PFSK-1 (cell line): ENCODE results near the gene RGS6.

Source experiments
- FOXP2 ChIP-seq: optimal IDR thresholded peaks from 2 replicates; pipeline ENCODE3; 2011; ENCODE audit warnings: borderline replicate concordance, control low read depth, inconsistent platforms; ENCODE audit not compliant: insufficient read depth; ENCODE audit errors: extremely low read length, extremely low read depth
- POLR2AphosphoS5 ChIP-seq: IDR thresholded peaks from 2 replicates; pipeline ENCODE4 v1.6.1; 2012; ENCODE audit warnings: low read depth, mild to moderate bottlenecking, control low read depth, low read length, moderate library complexity
- SIN3A ChIP-seq: IDR thresholded peaks from 2 replicates; pipeline ENCODE4 v1.6.1; 2012; ENCODE audit warnings: mild to moderate bottlenecking, low read length, moderate library complexity, borderline replicate concordance; ENCODE audit not compliant: insufficient read depth
- TAF1 ChIP-seq: IDR thresholded peaks from 2 replicates; pipeline ENCODE4 v1.6.1; 2012; ENCODE audit warnings: low read length, control low read depth, borderline replicate concordance; ENCODE audit not compliant: insufficient read depth
- TF ChIP-seq, protein P1 (sequence below), 2 experiments: IDR thresholded peaks; 2 replicates each; pipeline versions ENCODE4 v1.6.1 to v1.8.0; 2011 to 2012; ENCODE audit warnings: low read depth in 2 of 2, low read length in 2 of 2, control low read depth in 1 of 2, inconsistent platforms in 1 of 2, mild to moderate bottlenecking in 1 of 2, moderate library complexity in 1 of 2; ENCODE audit not compliant: insufficient read depth in 1 of 2

RGS6 gene

DNA sequence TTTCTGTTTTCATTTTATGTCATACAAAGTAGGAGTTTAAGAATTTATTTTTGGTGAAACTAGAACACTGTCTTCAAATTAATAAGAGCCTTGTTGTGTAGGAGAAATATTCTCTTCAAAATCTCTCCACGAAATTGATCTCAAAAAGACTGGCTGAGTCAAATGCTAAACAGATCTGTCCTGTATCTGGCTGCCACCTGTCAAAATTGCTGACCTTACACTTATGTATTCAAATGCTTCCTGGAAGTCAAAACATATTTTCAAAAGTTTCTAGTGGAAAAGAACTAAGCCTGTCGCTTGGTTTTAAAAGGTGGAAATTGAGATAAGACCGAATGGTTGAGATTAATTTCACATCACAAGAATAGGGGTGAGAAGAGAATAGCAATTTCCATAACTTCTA is 121.4 kb downstream of the RGS6 start:
- TF ChIP-seq TAF1: no peak
- TF ChIP-seq FOXP2: no peak
- TF ChIP-seq, protein P1, sequence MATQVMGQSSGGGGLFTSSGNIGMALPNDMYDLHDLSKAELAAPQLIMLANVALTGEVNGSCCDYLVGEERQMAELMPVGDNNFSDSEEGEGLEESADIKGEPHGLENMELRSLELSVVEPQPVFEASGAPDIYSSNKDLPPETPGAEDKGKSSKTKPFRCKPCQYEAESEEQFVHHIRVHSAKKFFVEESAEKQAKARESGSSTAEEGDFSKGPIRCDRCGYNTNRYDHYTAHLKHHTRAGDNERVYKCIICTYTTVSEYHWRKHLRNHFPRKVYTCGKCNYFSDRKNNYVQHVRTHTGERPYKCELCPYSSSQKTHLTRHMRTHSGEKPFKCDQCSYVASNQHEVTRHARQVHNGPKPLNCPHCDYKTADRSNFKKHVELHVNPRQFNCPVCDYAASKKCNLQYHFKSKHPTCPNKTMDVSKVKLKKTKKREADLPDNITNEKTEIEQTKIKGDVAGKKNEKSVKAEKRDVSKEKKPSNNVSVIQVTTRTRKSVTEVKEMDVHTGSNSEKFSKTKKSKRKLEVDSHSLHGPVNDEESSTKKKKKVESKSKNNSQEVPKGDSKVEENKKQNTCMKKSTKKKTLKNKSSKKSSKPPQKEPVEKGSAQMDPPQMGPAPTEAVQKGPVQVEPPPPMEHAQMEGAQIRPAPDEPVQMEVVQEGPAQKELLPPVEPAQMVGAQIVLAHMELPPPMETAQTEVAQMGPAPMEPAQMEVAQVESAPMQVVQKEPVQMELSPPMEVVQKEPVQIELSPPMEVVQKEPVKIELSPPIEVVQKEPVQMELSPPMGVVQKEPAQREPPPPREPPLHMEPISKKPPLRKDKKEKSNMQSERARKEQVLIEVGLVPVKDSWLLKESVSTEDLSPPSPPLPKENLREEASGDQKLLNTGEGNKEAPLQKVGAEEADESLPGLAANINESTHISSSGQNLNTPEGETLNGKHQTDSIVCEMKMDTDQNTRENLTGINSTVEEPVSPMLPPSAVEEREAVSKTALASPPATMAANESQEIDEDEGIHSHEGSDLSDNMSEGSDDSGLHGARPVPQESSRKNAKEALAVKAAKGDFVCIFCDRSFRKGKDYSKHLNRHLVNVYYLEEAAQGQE (IDR thresholded peaks at IDR 0.05; ENCODE audit: insufficient read depth in 1 of 2, low read depth in 2 of 2, low read length in 2 of 2): no peak
- TF ChIP-seq POLR2AphosphoS5: no peak
- no peak for TF ChIP-seq SIN3A

GRCh38 chr14:72054911-72055310 is 122.7 kb downstream of the RGS6 start:
- TF ChIP-seq, protein P1 (IDR thresholded peaks at IDR 0.05; ENCODE audit: insufficient read depth in 1 of 2, low read depth in 2 of 2, low read length in 2 of 2): no peak
- TF ChIP-seq TAF1 (no peak), FOXP2 (no peak), SIN3A (no peak), POLR2AphosphoS5 (no peak)

- TF ChIP-seq TAF1 (no peak), SIN3A (no peak), POLR2AphosphoS5 (no peak), FOXP2 (no peak)
- TF ChIP-seq, protein P1 (IDR thresholded peaks at IDR 0.05; ENCODE audit: insufficient read depth in 1 of 2, low read depth in 2 of 2, low read length in 2 of 2): no peak
Measured at GRCh38 chr14:72057701-72058285, 125.6 kb downstream of the RGS6 start.

DNA sequence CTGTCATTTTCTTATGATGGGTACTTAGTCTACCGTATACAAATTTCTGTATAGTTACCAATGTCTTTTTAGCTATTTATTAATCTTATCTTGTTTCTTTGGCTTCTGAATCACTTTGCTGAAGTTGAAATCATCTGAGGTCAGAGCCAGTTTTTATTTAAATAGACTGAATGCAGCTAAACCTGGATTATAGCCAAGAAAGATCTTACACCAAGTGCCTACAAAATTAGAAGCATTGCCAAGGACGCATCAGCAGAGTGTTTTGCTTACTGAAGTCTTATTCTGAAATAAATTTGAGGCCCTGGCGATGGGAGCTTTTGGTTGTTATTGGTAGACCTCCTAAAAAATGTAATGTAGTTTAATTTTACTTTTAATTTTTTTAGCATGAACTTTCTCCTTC is 128.2 kb downstream of the RGS6 start:
- TF ChIP-seq TAF1: no peak
- no peak for TF ChIP-seq POLR2AphosphoS5
- TF ChIP-seq SIN3A: no peak
- TF ChIP-seq FOXP2: no peak
- TF ChIP-seq, protein P1 (IDR thresholded peaks at IDR 0.05; ENCODE audit: insufficient read depth in 1 of 2, low read depth in 2 of 2, low read length in 2 of 2): no peak

- TF ChIP-seq POLR2AphosphoS5 (no peak), FOXP2 (no peak), SIN3A (no peak), TAF1 (no peak)
- TF ChIP-seq, protein P1 (IDR thresholded peaks at IDR 0.05; ENCODE audit: insufficient read depth in 1 of 2, low read depth in 2 of 2, low read length in 2 of 2): no peak
Measured at GRCh38 chr14:72060917-72061316, 128.7 kb downstream of the RGS6 start.
